PC-9 (cell line): ENCODE data around the gene SUFU.

Experiments used
- EZH2 ChIP-seq: fragments of 200-600 bp; sonication (generic); IDR thresholded peaks from 2 replicates; pipeline ENCODE4 v1.8.0; 2017; ENCODE audit warnings: antibody characterized with exemption, low read depth
- TF ChIP-seq, protein P1 (sequence below): fragments of 200-600 bp; sonication (generic); conservative IDR thresholded peaks from 2 replicates; pipeline ENCODE4 v1.6.1; 2017; ENCODE audit warnings: mixed run types, antibody characterized with exemption, mild to moderate bottlenecking, moderate library complexity

- TF ChIP-seq, protein P1, sequence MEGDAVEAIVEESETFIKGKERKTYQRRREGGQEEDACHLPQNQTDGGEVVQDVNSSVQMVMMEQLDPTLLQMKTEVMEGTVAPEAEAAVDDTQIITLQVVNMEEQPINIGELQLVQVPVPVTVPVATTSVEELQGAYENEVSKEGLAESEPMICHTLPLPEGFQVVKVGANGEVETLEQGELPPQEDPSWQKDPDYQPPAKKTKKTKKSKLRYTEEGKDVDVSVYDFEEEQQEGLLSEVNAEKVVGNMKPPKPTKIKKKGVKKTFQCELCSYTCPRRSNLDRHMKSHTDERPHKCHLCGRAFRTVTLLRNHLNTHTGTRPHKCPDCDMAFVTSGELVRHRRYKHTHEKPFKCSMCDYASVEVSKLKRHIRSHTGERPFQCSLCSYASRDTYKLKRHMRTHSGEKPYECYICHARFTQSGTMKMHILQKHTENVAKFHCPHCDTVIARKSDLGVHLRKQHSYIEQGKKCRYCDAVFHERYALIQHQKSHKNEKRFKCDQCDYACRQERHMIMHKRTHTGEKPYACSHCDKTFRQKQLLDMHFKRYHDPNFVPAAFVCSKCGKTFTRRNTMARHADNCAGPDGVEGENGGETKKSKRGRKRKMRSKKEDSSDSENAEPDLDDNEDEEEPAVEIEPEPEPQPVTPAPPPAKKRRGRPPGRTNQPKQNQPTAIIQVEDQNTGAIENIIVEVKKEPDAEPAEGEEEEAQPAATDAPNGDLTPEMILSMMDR, result no peak
- TF ChIP-seq EZH2, result no peak
These were observed 10.8 kb upstream of the SUFU start for GRCh38 chr10:102492983-102493382.
